ELF-1 (cell line): ENCODE results near the gene MAGI1.
"Not testable (repeated sequence)": the region's sequence is repeated elsewhere in the genome, so short reads cannot be mapped to it uniquely, and the experiment has no call there.

Experiments used
- DNase-seq: peaks from one replicate; pipeline ENCODE4 v3.0.0-alpha.2; 2016; ENCODE audit warnings: low read depth, low spot score

Gene MAGI1

DNA sequence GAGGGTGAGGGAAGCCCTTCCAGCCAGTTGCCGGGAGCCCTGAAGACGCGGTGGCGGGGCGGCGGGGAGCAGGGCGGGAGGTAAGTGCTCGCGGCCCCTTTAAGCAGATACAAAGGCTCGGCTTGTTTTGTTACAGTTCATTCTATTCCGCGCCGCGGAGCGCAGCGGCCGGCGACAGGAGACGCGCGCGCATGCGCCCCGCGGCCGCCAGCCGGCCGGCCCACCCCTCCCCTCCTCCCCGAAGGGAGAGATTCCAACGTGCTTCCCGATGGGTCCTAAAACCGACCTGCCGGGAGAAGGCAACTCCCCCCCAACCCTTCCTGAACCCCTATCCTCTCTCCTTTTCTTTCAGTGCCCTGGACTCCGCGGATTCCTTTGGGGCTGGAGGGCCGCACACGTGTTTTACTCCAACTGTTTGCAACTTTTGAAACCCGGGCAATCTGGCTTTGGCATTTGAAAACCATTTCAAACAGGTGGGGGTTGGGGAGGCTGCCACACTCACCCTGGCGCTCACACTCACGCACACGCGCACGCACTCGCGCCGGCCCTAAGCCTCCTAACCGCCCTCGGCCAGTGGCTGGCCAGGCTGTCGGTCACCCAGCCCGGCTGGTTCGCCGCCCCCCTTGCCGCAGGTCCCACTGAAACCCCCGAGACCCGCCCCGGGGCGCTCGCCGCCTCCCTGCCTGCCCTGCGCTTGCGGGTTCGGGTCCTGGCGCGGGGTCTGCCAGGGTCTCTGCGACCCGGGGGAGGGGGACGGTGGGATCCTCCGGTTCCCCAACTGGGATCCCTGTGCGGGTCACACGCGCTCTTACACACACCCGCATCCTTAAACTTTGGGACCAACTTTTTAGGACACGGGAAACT lies at the start of gene MAGI1:
MAGI1 (minus strand) TSS at position 193 of the 864 bp plus-strand sequence. CDS start 610 bp downstream, outside the sequence.
- DNase-seq, result peak; percentile 96

DNA sequence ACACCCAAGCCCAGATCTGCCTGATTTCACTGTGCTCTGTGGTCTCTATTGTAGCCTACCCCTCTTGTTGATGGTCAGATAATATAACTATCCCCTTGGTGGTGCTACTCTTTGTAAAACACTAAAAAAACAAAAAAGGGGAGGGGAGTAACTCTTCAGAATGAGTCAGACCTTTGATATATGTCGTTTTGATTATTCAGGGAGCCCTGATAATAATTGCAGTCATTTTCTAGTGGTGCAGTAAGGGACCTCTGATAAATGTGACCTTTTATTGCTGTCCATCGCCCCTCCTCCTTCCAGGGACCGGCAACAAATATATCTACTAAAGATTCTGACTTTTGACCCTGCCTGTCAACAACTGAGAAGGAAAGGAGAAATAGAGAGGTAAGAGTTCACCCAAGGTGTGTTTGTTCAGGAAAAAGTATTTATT lies 45.1 kb upstream of the MAGI1 start:
- no peak for DNase-seq

DNA sequence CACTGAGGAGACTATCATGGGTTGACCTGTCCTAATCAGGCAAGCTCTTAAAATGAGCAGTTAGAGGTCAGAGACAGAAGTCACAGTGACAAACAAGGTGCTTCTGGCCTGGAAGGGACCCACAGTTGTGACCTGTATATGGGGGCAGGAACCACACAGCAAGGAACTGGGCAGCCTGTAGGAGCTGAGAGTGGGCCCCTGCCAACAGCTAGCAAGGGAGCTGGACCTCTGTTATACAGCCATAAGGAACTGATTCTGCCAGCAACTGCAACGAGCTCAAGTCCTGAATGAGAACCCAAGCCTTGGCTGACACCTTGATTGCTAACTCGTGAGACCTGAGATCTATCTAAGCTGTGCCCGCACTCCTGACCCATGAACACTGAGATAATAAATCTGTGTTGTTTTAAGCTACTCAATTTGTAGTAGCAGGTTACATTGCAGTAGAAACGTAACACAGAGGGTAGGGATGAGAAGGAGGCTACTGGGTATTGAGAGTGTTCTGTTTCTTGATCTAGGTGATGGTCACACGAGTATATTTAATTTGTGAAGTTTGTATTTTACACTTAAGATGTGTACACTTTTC lies 44.5 kb upstream of the MAGI1 start:
- no peak for DNase-seq

- DNase-seq, result no peak
Observed at GRCh38 chr3:66082679-66083078, 44.0 kb upstream of the MAGI1 start.

DNA sequence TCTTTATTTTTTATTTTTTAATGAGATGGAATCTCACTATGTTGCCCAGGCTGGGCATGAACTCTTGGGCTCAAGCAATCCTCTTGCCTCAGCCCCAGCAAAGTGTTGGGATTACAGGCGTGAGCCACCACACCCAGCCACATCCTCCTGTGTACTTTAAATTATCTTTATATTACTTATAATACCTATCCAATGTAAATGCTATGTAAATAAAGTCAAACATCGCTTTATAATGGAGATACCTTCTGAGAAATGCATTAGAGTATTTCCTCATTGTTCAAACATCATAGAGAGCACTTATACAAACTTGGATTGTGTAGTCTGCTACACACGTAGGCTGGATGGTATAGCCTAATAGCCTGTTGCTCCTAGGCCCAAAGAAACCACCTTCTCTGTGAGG lies 41.4 kb upstream of the MAGI1 start:
- no peak for DNase-seq

DNA sequence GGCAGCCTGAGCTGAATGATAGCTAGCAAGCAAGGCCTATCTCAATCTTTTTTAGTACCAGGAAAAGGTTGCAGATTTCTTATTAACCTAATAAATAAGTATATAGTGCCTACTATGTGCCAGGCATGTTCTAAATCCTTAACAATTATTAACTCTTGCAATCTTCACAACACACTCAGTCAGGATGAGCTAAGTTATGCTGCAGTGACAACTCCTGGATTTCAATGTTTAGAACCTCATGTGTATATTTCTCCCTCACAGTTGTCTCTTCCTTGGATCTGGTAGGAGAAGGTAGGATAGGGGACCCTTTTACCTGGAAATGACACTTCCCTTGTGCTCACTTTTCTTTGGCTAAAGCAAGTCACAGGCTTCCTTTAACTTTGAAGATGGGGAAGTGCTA lies 39.3 kb upstream of the MAGI1 start:
- DNase-seq, result no peak

GRCh38 chr3:66076861-66077470 lies 38.2 kb upstream of the MAGI1 start:
- no peak for DNase-seq

- no peak for DNase-seq
Observed at GRCh38 chr3:66075281-66075680, 36.6 kb upstream of the MAGI1 start.

DNA sequence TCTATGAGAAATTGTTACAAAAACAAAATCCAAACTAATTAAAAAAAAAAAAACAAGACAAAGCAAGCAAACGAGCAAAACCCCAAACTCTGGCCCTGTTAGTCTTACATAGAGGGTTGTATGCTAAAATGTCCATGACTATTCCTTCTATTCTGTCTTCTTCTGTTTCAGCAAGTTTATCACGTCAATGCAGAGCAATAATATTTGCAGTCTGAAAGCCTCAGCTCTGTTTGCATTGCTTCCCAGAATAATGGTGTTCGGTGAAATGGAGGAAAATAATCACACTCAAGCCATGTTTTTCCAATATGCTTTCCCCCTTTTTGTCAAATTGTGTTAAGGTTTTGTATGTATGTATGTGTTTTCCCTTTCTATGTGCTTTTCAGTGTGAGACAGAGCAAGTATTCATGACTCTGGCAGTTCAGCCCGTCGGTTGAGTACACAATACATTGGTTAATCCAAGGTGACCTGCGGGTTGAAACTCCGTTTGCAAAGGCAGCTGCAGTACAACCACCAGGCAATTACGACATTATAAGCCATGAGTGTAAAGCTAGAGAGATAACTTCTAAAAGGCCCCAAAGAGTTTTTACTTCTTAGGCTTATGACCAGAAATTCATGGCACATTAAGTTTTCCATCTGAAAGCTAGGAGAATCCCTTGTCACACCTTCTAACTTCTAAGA lies 34.9 kb upstream of the MAGI1 start:
- DNase-seq, result no peak

DNA sequence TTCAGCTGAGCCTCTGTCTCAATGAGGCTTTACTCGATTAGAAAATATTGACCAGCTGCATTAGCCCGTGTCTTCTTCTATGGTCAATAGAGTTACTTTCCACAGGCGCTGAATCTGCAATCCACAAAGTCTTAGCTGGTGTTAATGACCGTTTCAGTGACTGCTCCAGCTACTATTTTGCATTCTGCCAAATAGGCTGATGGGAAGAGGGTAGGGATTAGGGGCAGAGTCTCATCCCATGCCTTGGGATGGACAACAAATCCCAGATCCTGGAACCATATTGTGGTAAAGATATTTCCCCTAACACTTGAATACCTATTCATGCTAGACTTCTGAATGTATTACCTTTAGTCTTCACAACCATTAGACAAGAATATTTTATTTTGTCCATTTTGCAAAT lies 29.5 kb upstream of the MAGI1 start:
- peak; percentile 14 for DNase-seq

- DNase-seq, result no peak
Observed at GRCh38 chr3:66066963-66067617, 28.4 kb upstream of the MAGI1 start.

- DNase-seq, result no peak
Observed at GRCh38 chr3:66055289-66055688, 16.6 kb upstream of the MAGI1 start.

DNA sequence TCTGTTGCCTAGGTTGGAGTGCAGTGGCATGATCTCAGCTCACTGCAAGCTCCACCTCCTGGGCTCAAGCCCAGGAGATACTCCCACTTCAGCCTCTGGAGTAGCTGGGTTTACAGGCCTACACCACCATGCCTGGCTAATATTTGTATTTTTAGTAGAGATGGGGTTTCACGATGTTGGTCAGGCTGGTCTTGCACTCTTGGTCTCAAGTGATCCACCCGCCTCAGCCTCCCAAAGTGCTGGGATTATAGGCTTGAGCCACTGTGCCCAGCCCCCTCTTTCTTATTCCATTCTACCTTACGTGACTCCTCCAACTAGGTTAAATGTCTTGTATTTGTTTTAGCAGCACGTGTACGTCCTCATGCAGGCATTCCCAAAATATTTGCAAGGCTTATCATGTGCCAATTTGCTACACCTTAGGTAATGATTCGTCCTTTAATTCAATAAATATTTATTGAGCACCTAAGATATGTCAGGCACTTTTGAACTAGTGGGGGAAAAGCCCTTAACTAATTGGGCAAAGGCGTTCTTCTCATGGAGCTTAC lies 14.9 kb upstream of the MAGI1 start:
- no peak for DNase-seq

GRCh38 chr3:66052721-66053549 lies 14.2 kb upstream of the MAGI1 start:
- no peak for DNase-seq

- no peak for DNase-seq
Observed at GRCh38 chr3:66050821-66051220, 12.1 kb upstream of the MAGI1 start.

DNA sequence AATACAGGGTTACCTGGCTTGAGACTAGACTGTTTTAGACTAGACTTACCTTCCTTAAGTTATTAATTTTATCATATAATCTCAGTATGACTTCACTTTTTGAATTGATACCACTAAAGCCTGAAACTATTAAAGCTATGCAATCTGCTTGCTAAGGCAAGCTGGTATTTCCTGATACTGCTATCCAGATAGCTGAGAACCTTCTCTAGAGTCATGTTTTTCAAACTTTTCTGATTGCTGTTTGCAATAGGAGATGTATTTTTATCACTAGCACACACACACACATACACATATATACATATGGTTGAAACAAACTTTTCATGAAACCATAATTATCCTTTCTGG lies 9.3 kb upstream of the MAGI1 start:
- DNase-seq, result no peak

DNA sequence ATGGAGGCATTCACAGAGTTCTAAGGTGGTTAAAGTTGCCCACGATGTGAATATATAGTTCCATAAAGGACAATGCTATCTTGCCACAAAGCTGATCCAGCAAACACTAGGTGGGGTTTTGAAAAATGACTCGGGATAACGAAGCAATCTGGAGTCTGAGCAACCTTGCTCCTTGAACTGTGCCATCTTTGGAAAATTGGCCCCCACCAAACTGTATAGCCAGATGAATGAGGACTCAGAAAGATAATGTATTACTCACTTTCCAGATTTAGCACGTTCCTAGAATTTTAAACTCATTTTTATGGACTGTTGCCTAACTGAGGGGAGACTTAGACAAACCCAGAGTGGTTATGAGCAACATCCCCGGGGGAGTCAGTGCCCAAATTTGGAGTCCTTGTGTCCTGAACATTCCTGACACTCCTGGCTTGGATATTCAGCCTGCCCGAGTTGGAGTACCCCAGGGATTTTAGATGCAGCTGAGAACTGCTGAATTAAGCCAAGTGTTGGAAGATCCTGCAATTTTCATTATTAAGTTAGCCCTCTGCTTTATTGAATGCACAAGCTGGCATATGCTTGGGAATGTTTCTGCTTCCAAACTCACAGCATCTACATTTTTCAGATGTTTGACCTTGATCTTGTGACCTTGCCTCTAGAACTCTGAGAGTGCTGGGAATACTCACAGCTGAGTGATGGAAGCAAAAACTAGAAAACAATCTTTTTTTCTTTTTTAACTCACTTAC lies 8.8 kb upstream of the MAGI1 start:
- DNase-seq, result no peak

- not testable (repeated sequence) for DNase-seq
Observed at GRCh38 chr3:66046321-66046720, 7.6 kb upstream of the MAGI1 start.

DNA sequence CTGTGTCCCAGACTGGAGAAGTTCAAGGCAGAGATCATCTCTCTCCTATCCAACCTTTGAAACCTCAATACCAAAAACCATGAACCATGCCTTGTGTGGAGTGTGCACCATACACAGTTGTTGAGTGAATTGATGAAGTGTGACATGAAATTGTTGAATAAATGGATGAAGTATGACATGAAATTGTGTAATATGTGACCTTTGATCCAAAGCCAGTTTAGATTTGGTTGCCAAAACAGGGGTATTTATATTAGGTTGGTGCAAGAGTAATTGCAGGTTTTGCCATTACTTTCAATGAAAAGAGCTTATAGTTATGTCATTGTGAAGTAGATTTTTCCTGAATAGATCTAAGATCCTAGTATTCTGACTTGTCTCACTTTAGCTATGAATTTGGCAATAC lies 3.1 kb upstream of the MAGI1 start:
- DNase-seq, result no peak

GRCh38 chr3:66041116-66041515 lies 2.4 kb upstream of the MAGI1 start:
- no peak for DNase-seq
